IPS DF 19.7 (cell line): ENCODE results near the gene TLE6.
"Not testable (repeated sequence)": the region's sequence is repeated elsewhere in the genome, so short reads cannot be mapped to it uniquely, and the experiment has no call there.

Experiments used
- DNase-seq: peaks from one replicate; pipeline ENCODE4 v3.0.0-alpha.2; 2013; ENCODE audit warnings: low read depth, low spot score

Gene TLE6

GRCh38 chr19:3004522-3004921, 27.2 kb downstream of the TLE6 start:
- no peak for DNase-seq

- DNase-seq = no peak
Measured at GRCh38 chr19:3005345-3005744, 28.0 kb downstream of the TLE6 start.

- DNase-seq = peak; percentile 84
Measured at GRCh38 chr19:3006075-3006767, 28.9 kb downstream of the TLE6 start.

- no peak for DNase-seq
Measured at GRCh38 chr19:3007975-3008374, 30.6 kb downstream of the TLE6 start.

- no peak for DNase-seq
Measured at GRCh38 chr19:3008994-3009393, 31.6 kb downstream of the TLE6 start.

- no peak for DNase-seq
Measured at GRCh38 chr19:3010871-3011270, 33.5 kb downstream of the TLE6 start.

- not testable (repeated sequence) for DNase-seq
Measured at GRCh38 chr19:3012059-3012458, 34.7 kb downstream of the TLE6 start.

- DNase-seq = no peak
Measured at GRCh38 chr19:3012621-3013262, 35.4 kb downstream of the TLE6 start.

- DNase-seq = no peak
Measured at GRCh38 chr19:3013263-3013725, 35.9 kb downstream of the TLE6 start.

GRCh38 chr19:3014135-3014534, 36.8 kb downstream of the TLE6 start:
- no peak for DNase-seq

- DNase-seq = no peak
Measured at GRCh38 chr19:3015126-3016057, 38.0 kb downstream of the TLE6 start.

GRCh38 chr19:3017923-3018322, 40.6 kb downstream of the TLE6 start:
- no peak for DNase-seq

- no peak for DNase-seq
Measured at GRCh38 chr19:3019211-3019854, 42.0 kb downstream of the TLE6 start.

- no peak for DNase-seq
Measured at GRCh38 chr19:3020321-3020960, 43.1 kb downstream of the TLE6 start.

- no peak for DNase-seq
Measured at GRCh38 chr19:3024509-3024869, 47.1 kb downstream of the TLE6 start.

GRCh38 chr19:3024870-3025548, 47.6 kb downstream of the TLE6 start:
- DNase-seq = no peak

GRCh38 chr19:3025549-3025886, 48.2 kb downstream of the TLE6 start:
- no peak for DNase-seq

GRCh38 chr19:3026768-3027167, 49.4 kb downstream of the TLE6 start:
- DNase-seq = no peak

GRCh38 chr19:3027292-3027691, 49.9 kb downstream of the TLE6 start:
- DNase-seq = no peak

- DNase-seq = no peak
Measured at GRCh38 chr19:3027981-3028304, 50.6 kb downstream of the TLE6 start.
